Measurements from ENCODE around the gene MAMLD1. TPM values are rescaled to one million over a fixed set of nuclear protein-coding genes. Genes with fewer than 3 reads are reported as not detected.

MAMLD1 gene
- total RNA-seq, 1 experiment from 2014 or later, result 0.48 TPM

DNA sequence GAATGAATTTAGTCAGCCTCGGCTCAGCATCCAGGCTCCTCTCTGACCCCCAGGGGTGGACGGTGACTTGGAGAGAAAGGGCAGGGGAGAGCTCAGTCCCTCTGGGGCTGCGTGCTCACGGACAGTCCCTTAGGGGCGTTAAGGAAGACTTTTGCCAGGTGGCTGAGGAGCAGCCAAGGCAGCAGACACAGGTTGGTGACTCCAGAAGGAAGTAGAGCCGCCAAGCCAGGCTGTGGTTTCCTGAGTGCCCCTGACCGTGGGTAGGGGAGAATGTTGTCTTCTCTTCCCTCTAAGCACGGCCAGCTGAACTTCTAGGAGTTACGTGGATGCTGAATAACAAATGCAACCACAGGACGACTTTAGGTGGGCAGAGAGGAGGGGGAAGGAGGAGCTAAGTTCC lies 114.3 kb downstream of the MAMLD1 start:
- H3T11ph ChIP-seq (ENCODE audit: low read length), result no peak overlapping the region
- H3K4me3 Mint-ChIP-seq, result no peak overlapping the region
- no peak overlapping the region for H3K18ac ChIP-seq (ENCODE audit: insufficient read length, low read depth, low read length)
- H2BK12ac ChIP-seq (ENCODE audit: insufficient read length, low read depth, low read length), result no peak overlapping the region
- H3K27ac Mint-ChIP-seq, result no peak overlapping the region; a peak in 1 of 7 replicates
- peaks cover 2% of the 10 kb centered on the region for H4K20me1 ChIP-seq (ENCODE audit: control insufficient read depth, insufficient read depth, insufficient read length)
- peaks cover 70 to 72% of the 10 kb centered on the region in 2 experiments for H3K9me3 Mint-ChIP-seq
- no peak overlapping the region for H2AFZ ChIP-seq (ENCODE audit: low read length)
- H3K4me1 ChIP-seq (ENCODE audit: insufficient read depth, low read length), result no peaks in the 10 kb centered on the region
- no peak overlapping the region for H3K9ac ChIP-seq (ENCODE audit: extremely low read depth, insufficient read length, low read length)
- no peaks in the 10 kb centered on the region for H3K27me3 ChIP-seq (ENCODE audit: insufficient read depth, low read length)
- no peak overlapping the region for H3K27ac ChIP-seq (ENCODE audit: insufficient read length, low read depth, low read length)
- H4K91ac ChIP-seq (ENCODE audit: insufficient read length, low read depth, low read length), result no peak overlapping the region
- no peak for DNase-seq
- no peak overlapping the region for H3K14ac ChIP-seq (ENCODE audit: insufficient read depth, low read length)
- no peaks in the 10 kb centered on the region for H3K79me1 ChIP-seq (ENCODE audit: insufficient read depth, low read depth, low read length, poor library complexity, severe bottlenecking)
- WGBS (ENCODE audit: extremely low coverage, insufficient read length, low lambda C conversion rate), result no CpG with 5 or more reads among the region's 10 CpGs
- H2AK5ac ChIP-seq (ENCODE audit: insufficient read length, low read length), result no peak overlapping the region
- H2BK120ac ChIP-seq (ENCODE audit: low read depth, low read length, poor library complexity, severe bottlenecking), result no peak overlapping the region
- no peaks in the 10 kb centered on the region for H3K79me2 ChIP-seq (ENCODE audit: insufficient read depth, low read length)
- no peak overlapping the region for H2BK5ac ChIP-seq (ENCODE audit: insufficient read length, low read length)
- H3K23ac ChIP-seq (ENCODE audit: insufficient read length, low read depth, low read length), result no peak overlapping the region
- no peaks in the 10 kb centered on the region for H3K27me3 Mint-ChIP-seq (ENCODE audit: low read depth)
- H3K4ac ChIP-seq (ENCODE audit: low read depth, low read length), result no peak overlapping the region
- H3K4me2 ChIP-seq (ENCODE audit: insufficient read depth, insufficient read length, low read length), result no peak overlapping the region
- H3K4me1 Mint-ChIP-seq, result peaks cover 0 to 5% of the 10 kb centered on the region in 2 experiments; a peak in 1 of 4 replicates
- no peak overlapping the region for H4K8ac ChIP-seq (replicated peaks; ENCODE audit: insufficient read length, low read depth, low read length)
- TF ChIP-seq, protein P1, sequence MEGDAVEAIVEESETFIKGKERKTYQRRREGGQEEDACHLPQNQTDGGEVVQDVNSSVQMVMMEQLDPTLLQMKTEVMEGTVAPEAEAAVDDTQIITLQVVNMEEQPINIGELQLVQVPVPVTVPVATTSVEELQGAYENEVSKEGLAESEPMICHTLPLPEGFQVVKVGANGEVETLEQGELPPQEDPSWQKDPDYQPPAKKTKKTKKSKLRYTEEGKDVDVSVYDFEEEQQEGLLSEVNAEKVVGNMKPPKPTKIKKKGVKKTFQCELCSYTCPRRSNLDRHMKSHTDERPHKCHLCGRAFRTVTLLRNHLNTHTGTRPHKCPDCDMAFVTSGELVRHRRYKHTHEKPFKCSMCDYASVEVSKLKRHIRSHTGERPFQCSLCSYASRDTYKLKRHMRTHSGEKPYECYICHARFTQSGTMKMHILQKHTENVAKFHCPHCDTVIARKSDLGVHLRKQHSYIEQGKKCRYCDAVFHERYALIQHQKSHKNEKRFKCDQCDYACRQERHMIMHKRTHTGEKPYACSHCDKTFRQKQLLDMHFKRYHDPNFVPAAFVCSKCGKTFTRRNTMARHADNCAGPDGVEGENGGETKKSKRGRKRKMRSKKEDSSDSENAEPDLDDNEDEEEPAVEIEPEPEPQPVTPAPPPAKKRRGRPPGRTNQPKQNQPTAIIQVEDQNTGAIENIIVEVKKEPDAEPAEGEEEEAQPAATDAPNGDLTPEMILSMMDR (conservative IDR thresholded peaks at IDR 0.05), result no peak
- H3K36me3 Mint-ChIP-seq (ENCODE audit: insufficient read depth in 1 of 3, low read depth in 3 of 3), result no peaks in the 10 kb centered on the region; a peak in 3 of 7 replicates
- no peak overlapping the region for H3K56ac ChIP-seq (ENCODE audit: insufficient read length, low read depth, low read length)
- no peaks in the 10 kb centered on the region for H3K23me2 ChIP-seq (ENCODE audit: insufficient read length, low read depth, low read length, poor library complexity, severe bottlenecking)
- no peak overlapping the region for H2BK20ac ChIP-seq (ENCODE audit: low read depth, low read length, poor library complexity, severe bottlenecking)
- no peak overlapping the region for H2BK15ac ChIP-seq (ENCODE audit: low read depth, low read length)
- no peak overlapping the region for H4K5ac ChIP-seq (ENCODE audit: insufficient read length, low read depth, low read length)
- H3K9me3 ChIP-seq (ENCODE audit: control insufficient read depth, low read depth, low read length), result no peaks in the 10 kb centered on the region
